ENCODE data around the gene CHCHD2.
"Not testable (repeated sequence)": the region's sequence is repeated elsewhere in the genome, so short reads cannot be mapped to it uniquely, and the experiment has no call there.

The CHCHD2 gene

GRCh38 chr7:56081626-56082340, 24.5 kb downstream of the CHCHD2 start:
- no peak for DNase-seq

GRCh38 chr7:56080726-56081435, 25.4 kb downstream of the CHCHD2 start:
- not testable (repeated sequence) for DNase-seq

- no peak for DNase-seq
Measured at GRCh38 chr7:56079450-56080185, 26.7 kb downstream of the CHCHD2 start.

- DNase-seq: no peak
Measured at GRCh38 chr7:56078196-56078595, 28.1 kb downstream of the CHCHD2 start.

GRCh38 chr7:56077681-56078080, 28.6 kb downstream of the CHCHD2 start:
- DNase-seq: no peak

GRCh38 chr7:56074371-56074791, 31.9 kb downstream of the CHCHD2 start:
- DNase-seq: no peak

- DNase-seq: not testable (repeated sequence)
Measured at GRCh38 chr7:56066376-56066775, 39.9 kb downstream of the CHCHD2 start.

GRCh38 chr7:56063882-56064625, 42.2 kb downstream of the CHCHD2 start, which contains the start of gene SUMF2:
TSS of gene SUMF2 (plus strand) at chr7:56064286. CDS start at chr7:56064312, 26 bp downstream.
- DNase-seq: peak; percentile 74

GRCh38 chr7:56063500-56063881, 42.8 kb downstream of the CHCHD2 start:
- no peak for DNase-seq

- DNase-seq: no peak
Measured at GRCh38 chr7:56062382-56062781, 43.9 kb downstream of the CHCHD2 start.

- no peak for DNase-seq
Measured at GRCh38 chr7:56053993-56054392, 52.3 kb downstream of the CHCHD2 start.

GRCh38 chr7:56053379-56053778, 52.9 kb downstream of the CHCHD2 start:
- DNase-seq: no peak
